HG03103 (cell line): ENCODE data around the gene RNF175.

Source experiments
- ATAC-seq: cut with Tn5 transposase; IDR thresholded peaks from one replicate; pipeline ENCODE4 v1.9.1; 2021; ENCODE audit warnings: low read depth; ENCODE audit not compliant: unreplicated experiment

RNF175 gene

DNA sequence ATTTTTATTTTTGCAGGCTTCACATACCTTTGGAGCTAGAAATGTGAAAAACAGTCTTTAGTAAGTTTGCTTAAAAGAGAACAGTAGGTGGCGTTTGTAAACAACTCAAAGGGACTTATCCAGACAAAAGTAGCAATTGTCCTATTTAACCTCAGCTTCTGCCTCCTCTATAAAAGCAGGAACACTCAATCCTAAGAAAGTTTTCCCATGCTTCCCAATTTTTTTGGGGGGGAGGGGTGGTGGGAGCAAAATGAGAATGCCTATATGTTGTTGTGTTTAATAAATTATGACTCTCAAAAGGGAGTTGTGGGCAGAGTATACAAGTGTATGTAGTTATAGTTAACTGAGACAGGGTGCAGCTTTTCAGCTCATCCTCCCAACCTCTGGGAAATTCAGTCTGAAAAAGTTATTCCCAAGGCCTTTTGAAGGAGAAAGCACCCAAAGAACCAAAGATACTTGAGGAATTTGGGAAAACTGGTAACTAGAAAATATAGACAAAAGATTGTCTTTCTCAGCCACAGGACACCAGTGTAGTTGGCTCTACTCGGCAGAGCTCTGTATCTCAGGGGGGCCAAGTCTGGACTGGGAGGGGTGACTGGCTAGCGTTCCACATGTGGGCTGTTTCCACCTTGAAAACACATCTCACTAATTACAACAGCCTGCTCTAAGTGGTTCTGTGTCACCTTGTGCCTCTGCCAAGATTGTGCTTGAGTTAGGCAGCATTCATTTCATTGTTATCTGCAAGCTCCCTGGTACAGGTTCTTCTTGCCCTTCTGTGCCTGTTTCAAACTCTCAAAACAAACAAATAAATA, 26.3 kb upstream of the RNF175 start:
- ATAC-seq = no peak

DNA sequence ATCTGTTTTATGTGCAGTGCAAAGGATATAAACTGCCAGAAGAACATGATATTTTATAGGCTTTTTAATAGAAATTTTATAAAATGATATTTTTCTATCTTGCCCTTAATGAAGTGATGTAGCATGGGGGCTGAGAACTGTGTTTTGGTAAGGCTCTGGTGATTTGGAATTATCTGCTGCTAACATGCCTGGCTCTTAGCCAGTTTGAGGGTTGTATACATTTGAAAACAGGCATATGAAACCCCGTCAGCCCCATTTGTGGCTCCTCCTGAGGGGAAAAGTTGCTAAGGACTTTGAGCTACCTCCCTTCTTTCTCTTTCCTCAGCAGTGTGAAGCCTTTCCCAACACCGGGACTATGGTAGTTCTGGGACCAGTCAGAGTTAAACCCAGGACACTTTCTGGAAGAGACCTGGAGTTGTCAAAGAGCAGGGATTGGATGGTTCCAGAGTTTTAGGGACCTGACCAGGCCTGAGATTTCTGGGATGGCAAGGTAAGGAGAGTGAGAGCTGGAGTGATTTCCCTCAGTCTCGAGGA, 24.4 kb upstream of the RNF175 start:
- no peak for ATAC-seq

DNA sequence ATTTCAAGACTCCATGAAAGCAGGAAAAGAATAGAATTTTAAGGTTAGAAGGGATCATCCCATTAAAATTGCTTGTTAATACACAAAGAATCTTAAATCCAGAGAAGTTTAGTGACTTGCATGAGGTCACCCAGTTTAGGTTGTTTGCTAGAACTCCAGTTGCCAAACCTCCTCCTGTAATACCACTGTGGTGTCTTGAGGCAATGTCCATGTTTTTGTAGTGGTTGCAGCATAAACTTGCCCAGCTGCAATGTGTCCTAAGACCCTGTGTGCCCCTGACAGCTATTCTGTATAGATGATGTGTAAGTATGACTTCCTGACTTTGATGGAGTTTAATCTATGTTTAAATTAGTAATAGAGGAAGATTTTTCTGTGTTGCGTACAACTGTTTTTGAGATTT, 22.8 kb upstream of the RNF175 start:
- ATAC-seq = no peak

- ATAC-seq = no peak
Measured at GRCh38 chr4:153781717-153782416, 22.0 kb upstream of the RNF175 start.

DNA sequence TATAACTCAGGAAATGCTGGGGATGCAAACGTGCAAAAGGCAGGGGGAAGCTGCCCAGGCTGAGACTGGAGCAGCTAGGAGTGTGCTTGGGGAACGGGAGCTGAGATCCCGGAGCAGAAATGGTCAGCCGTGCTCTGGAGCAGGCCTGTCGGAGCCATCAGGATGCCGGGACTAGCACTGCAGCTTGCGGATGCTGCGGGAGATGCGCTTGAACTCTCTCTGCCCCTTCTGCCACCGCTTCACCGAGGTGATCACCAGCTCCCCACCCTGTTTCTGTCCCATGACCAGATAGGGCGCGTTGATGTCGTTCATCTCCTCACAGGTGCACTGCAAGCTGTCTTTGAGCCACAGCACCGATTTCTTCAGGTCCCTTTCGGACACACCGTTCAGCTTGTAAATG, 21.5 kb upstream of the RNF175 start:
- ATAC-seq = no peak

DNA sequence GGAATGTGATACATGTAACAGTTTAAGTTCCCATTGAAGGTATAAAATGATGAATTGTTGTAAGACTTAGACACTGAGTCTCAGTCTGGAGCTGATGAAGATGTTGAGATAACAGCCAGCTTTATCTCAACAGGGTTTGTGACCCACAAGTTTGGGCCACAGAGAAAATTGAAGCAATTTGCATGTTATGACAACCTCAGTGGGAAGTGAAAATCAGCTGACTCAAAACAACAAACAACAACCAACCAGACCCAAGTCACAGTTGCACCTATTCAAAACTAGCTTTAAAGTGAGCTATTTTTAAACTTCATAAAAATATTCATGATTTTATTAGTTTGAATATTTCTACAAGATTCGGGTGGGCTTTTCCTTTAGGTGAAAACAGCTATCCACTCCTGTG, 21.1 kb upstream of the RNF175 start:
- peak; percentile 70 for ATAC-seq

- ATAC-seq = no peak
Measured at GRCh38 chr4:153780221-153780620, 20.4 kb upstream of the RNF175 start.

GRCh38 chr4:153778383-153778782, 18.6 kb upstream of the RNF175 start:
- no peak for ATAC-seq

GRCh38 chr4:153777421-153777820, 17.6 kb upstream of the RNF175 start:
- ATAC-seq = no peak

- no peak for ATAC-seq
Measured at GRCh38 chr4:153776601-153777000, 16.8 kb upstream of the RNF175 start.

DNA sequence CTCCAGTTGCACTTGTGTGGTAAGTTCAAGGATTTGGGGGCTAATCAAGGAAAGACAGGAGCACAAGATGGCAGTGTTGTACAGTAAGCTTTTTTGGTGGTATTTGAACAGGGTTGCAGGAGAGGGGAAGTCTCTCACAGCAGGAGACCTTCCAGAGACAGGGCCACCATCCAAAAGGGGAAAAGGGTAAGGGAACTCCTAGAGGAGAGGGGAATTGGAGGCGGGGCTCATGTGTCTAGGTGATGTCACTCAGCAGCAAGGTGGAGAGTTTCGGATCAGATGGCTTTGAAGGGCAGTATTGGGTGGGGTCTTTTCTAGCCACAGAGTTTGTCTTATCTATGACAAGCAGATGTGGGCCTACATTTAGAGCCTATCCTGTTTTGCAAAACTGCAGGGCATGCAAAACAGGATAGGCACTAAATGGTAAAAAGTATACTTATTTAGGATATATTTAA, 13.4 kb upstream of the RNF175 start:
- ATAC-seq = no peak

- ATAC-seq = no peak
Measured at GRCh38 chr4:153771046-153771445, 11.2 kb upstream of the RNF175 start.

GRCh38 chr4:153766758-153767157, 6.9 kb upstream of the RNF175 start:
- no peak for ATAC-seq

- no peak for ATAC-seq
Measured at GRCh38 chr4:153765894-153766293, 6.1 kb upstream of the RNF175 start.

DNA sequence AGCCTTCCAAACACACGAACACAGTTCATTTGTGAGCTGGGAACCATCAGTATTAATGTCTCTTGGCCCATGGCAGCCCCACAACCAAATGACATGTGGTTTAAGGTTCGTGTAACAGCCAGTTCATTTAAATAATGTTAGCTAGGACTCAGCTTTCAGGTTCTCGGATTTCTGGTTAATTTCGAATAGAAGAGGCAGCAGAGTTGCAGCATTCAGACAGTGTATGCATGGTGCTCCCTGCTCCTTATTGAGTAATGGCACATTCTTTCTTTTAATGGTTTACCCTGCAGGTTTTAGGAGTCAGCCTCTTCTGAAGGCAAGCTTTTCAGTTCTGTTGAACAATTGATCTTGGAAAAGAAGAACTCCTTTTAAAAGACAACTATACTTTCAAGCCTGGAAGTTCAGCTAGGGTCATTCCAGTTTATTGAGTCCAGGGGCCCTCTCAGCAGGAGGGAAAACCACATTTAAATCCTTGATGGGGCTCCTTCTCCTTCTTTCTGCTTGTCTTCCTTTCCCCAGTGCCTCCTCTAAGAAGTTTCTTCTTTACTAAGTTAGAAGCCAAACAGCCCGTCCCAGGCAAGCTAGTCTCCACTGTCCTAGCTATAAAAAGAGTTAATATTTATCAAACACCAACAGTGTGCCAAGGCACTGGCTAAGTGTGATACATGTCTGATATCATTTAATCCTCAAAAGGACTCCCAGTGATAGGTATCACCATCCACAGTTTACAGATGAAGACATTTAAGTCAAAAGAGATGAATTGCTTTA, 5.0 kb upstream of the RNF175 start:
- no peak for ATAC-seq

GRCh38 chr4:153763404-153763803, 3.6 kb upstream of the RNF175 start:
- ATAC-seq = no peak

GRCh38 chr4:153758688-153759406, 977 bp downstream of the RNF175 start:
- no peak for ATAC-seq

DNA sequence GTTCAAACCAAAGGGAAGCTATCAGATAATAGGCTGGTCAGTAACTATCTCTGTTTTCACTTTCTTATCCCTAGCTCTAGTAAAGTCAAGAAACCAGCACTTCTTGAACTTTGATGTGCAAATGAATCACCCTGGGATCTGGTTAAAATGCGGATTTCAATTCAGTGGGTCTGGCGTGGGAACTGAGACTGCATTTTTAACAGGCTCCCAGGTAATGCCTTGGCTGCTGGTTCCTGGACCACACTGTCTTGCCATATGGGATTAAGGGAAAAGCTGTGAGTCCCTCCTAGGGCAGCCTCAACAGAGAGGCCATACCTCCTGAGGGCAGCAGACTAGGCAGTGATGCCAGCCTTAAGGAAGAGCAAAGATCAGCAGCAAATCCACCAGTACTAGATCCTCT, 1.7 kb downstream of the RNF175 start:
- ATAC-seq = no peak

DNA sequence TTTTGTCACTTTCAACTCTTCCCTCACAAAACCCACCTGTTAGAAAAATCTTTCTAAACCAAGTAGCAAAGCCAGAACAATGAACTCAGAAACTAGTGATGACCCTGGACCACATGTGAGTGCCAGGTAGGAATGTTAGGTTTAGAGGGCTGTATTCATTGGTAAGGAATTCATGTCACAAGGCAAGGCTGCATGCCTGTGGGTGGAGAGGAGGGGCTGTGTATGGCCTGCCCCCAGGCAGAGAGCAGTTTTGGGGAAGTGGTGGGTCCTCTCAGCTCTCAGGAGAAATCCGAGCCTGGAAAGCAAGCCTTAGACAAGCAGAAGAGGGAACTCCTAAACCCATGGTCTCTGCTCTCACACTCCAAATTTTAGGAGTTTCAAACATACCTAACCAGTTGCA, 2.4 kb downstream of the RNF175 start:
- no peak for ATAC-seq

- no peak for ATAC-seq
Measured at GRCh38 chr4:153755186-153755585, 4.6 kb downstream of the RNF175 start.
